Measurements from ENCODE around the gene CTBP2. TPM values are rescaled to one million over a fixed set of nuclear protein-coding genes. Genes with fewer than 3 reads are reported as not detected.
"Not testable (repeated sequence)": the region's sequence is repeated elsewhere in the genome, so short reads cannot be mapped to it uniquely, and the experiment has no call there.

CTBP2 gene
- total RNA-seq, 1 donor from 2014 or later, result 84.0 TPM

DNA sequence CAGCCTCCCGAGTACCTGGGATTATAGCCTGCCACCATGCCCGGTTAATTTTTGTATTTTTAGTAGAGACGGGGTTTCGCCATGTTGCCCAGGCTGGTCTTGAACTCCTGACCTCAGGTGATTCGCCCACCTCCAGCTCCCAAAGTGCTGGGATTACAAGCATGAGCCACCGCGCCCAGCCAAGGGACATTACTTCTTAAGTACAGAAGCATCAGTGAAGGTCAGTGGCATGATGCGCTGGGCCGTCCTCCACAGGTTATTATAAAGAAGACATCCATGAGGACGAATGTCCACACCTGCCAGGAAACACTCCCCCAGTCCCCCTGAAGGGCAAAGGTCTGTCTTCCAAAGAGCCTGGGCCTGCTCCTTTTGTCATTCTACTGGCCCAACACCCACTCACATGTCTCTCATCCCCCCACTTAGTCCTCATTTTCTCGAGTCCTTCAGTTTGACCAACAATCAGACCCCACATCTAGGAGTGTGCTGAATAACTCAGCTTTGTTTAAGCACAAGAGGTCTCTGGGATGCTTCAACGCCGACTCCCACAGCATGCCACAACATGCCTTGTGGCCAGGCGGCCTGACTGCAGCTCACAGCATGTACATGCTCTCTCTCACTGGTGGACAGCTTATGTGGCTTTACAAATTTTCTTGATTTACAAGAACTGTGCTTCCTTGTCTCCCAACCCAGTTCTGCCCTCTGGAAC is 73.0 kb downstream of the CTBP2 start:
- DNase-seq (ENCODE audit: low read depth in 2 of 2), result no peak

DNA sequence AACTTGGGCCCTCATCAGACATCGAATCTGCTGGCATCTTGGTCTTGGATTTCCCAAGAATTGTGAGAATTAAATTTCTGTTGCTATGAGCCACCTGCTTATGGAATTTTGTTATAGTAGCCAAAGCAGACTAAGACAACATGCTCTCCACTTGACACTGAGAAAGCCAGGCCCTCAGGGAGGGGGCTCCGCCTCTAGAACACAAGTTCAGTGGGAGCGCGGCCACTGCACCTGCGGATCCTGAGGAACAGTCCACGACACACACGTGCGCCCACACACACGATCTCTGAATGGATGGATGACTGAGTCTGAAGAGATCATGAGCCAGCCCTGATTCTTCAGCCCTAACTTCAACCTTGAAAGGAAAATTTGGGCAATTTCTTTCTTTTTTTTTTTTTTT is 73.7 kb downstream of the CTBP2 start:
- DNase-seq (ENCODE audit: low read depth in 2 of 2), result no peak

DNA sequence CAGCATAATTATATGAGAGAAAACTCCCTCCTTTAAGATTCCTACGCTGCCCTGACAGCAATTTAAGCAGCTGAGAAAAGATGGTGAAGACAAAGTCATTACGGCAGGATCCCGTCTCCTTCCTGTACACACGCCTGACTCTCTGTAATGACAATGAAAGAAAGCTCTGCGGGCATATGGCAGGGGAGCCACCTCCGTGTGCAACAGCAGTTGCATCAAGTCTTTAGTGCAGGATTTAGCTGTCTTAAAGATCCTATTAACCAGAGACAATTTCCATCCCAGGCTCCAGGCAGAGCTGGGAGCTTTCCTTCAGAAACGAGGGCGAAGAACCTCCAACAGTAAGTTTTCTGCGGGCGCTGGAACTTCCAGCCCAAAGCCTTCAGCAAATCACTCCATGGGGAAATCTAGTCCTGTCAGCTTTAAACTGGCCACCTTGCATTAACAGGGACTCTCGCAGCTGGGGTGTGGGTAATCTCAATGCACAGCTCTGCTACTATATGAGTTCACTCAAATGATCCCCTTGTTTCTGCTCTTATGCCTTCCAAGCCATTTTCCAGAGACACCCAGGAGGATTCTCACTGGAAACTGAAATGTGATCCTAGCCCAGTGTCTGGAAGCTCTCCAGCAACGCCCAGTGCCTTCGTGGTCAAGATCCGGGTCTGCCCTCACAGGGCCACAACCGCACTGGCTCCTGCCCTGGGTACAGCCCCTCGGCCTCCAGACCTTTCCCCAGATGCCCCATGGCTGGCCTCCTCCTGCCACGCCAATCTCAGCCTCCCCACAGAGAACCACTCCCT is 74.9 kb downstream of the CTBP2 start:
- peak in 1 of 2 donors; percentile 39 for DNase-seq (ENCODE audit: low read depth in 2 of 2)

GRCh38 chr10:125084614-125085257 is 75.6 kb downstream of the CTBP2 start:
- DNase-seq (ENCODE audit: low read depth in 2 of 2), result peak; percentile 80 to 88

- peak; percentile 32 to 94 for DNase-seq (ENCODE audit: low read depth in 2 of 2)
These were observed 76.2 kb downstream of the CTBP2 start for GRCh38 chr10:125084191-125084613.

GRCh38 chr10:125083576-125083920 is 76.8 kb downstream of the CTBP2 start:
- DNase-seq (ENCODE audit: low read depth in 2 of 2), result peak in 1 of 2 donors; percentile 75

GRCh38 chr10:125082881-125083575 is 77.3 kb downstream of the CTBP2 start:
- DNase-seq (ENCODE audit: low read depth in 2 of 2), result no peak

- not testable (repeated sequence) for DNase-seq (ENCODE audit: low read depth in 2 of 2)
These were observed 77.9 kb downstream of the CTBP2 start for GRCh38 chr10:125082471-125082870.

GRCh38 chr10:125081931-125082330 is 78.4 kb downstream of the CTBP2 start:
- no peak for DNase-seq (ENCODE audit: low read depth in 2 of 2)

DNA sequence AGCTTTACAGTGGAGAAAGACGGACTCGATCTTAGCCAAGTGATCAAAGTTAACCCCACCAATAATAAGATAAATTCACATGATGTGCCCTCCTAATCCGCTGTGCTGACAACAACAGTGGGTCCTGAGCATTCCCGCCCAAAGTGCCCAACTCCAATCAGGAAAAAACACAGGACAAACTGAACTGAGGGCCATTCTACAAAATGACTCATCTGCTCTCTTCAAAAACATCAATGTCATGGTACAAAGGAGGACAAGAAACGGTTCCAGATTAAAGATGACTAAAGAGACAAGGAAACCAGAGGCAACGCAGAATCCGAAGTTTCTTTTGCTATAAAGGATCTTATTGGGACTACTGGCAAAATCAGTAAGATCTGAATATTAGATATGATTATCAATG is 79.4 kb downstream of the CTBP2 start:
- peak in 1 of 2 donors; percentile 75 for DNase-seq (ENCODE audit: low read depth in 2 of 2)

GRCh38 chr10:125080296-125080695 is 80.1 kb downstream of the CTBP2 start:
- no peak for DNase-seq (ENCODE audit: low read depth in 2 of 2)

DNA sequence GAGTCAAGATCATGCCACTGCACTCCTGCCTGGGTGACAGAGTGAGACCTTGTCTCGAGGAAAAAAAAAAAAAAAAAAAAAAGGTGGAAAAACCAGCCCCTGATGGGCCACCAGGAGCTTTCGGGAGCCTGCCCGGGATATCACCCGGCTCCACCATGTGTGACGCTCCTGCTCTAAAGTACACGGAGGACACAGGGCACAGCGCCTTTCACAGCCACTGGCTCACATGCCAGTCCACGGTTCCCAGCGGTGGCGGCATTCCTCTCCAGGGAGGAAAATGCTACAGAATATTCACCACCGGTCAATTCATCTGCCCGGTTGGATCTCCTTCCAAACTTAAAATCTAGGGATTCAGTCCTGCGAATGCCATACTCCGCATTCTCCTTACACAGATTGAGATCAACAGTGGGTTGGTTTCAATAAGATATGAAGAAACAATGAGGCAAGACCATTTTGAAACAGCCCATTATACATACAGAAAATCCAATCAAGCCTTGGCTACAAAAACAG is 81.2 kb downstream of the CTBP2 start:
- DNase-seq (ENCODE audit: low read depth in 2 of 2), result no peak

- DNase-seq (ENCODE audit: low read depth in 2 of 2), result peak; percentile 70 to 91
These were observed 83.3 kb downstream of the CTBP2 start for GRCh38 chr10:125076891-125077541.

- no peak for DNase-seq (ENCODE audit: low read depth in 2 of 2)
These were observed 84.1 kb downstream of the CTBP2 start for GRCh38 chr10:125076121-125076825.

GRCh38 chr10:125073996-125074395 is 86.4 kb downstream of the CTBP2 start:
- DNase-seq (ENCODE audit: low read depth in 2 of 2), result no peak

GRCh38 chr10:125072794-125073193 is 87.6 kb downstream of the CTBP2 start:
- no peak for DNase-seq (ENCODE audit: low read depth in 2 of 2)

GRCh38 chr10:125071008-125071407 is 89.4 kb downstream of the CTBP2 start:
- no peak for DNase-seq (ENCODE audit: low read depth in 2 of 2)

DNA sequence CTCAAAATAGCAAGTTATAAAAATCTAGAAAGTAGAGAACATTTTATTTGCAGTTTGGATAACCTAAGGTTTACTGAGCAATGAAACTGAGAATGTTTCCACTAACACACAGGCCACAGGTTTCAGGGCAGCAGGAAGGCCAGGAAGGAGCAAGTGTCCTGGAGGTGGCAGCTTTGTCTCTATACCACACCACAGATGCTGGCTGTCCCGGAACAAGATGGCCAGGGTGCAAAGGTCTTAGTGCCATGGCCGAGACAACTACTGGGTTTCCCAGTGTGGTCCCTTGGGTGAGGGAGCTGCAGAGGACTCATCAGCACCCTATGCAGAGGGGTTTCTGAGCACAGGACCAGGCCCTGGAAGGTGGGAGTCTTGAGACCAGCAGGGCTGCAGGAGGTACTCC is 92.0 kb downstream of the CTBP2 start:
- no peak for DNase-seq (ENCODE audit: low read depth in 2 of 2)

- DNase-seq (ENCODE audit: low read depth in 2 of 2), result no peak
These were observed 92.6 kb downstream of the CTBP2 start for GRCh38 chr10:125067764-125068163.

DNA sequence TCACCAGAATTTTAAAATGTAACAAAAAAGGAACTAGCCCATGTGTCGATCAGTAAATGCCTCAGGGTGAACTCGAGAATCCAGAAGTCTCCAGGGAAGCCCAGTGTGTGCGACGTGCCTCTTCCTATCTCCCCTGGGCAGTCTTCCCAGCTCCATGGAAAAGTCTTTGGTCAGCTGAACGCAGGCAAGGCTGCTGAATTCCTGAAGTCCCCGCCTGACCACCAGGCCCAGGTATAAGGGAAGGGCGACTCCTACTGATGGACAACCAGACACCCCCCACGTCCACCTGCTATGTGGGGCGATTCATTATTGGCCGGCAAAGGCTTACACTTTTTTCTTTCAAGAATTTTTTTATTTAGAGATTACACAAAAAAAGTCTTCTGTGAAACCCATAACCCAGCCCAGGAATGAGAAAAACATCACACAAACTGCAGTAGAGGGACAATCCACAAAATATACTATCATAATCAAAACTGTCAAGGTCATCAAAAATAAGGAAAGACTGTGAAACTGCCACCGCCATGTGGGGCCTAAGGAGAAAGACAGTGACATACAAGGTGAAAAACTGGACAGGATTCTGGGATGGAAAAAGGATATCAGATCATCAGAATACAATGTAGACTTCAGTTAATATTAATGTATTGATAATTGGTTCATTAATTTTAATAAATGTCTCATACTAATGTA is 93.5 kb downstream of the CTBP2 start:
- DNase-seq (ENCODE audit: low read depth in 2 of 2), result no peak

Measured in dermis microvascular lymphatic vessel endothelial cell (primary cell).